WI38 (cell line): ENCODE results near the gene UBE2E1.

Source experiments
- H3K4me3 ChIP-seq: 2 replicates; pipeline ENCODE4 v1.5.1; 2011; ENCODE audit warnings: low read depth, mild to moderate bottlenecking, control low read depth, low read length
- TF ChIP-seq, protein P1 (sequence below): IDR thresholded peaks from 2 replicates; pipeline ENCODE4 v1.5.1; 2012; ENCODE audit warnings: low read depth, mild to moderate bottlenecking, control low read depth, low read length

UBE2E1 gene

GRCh38 chr3:23826382-23827064, 20.8 kb downstream of the UBE2E1 start:
- TF ChIP-seq, protein P1, sequence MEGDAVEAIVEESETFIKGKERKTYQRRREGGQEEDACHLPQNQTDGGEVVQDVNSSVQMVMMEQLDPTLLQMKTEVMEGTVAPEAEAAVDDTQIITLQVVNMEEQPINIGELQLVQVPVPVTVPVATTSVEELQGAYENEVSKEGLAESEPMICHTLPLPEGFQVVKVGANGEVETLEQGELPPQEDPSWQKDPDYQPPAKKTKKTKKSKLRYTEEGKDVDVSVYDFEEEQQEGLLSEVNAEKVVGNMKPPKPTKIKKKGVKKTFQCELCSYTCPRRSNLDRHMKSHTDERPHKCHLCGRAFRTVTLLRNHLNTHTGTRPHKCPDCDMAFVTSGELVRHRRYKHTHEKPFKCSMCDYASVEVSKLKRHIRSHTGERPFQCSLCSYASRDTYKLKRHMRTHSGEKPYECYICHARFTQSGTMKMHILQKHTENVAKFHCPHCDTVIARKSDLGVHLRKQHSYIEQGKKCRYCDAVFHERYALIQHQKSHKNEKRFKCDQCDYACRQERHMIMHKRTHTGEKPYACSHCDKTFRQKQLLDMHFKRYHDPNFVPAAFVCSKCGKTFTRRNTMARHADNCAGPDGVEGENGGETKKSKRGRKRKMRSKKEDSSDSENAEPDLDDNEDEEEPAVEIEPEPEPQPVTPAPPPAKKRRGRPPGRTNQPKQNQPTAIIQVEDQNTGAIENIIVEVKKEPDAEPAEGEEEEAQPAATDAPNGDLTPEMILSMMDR: no peak
- no peak overlapping the region for H3K4me3 ChIP-seq

DNA sequence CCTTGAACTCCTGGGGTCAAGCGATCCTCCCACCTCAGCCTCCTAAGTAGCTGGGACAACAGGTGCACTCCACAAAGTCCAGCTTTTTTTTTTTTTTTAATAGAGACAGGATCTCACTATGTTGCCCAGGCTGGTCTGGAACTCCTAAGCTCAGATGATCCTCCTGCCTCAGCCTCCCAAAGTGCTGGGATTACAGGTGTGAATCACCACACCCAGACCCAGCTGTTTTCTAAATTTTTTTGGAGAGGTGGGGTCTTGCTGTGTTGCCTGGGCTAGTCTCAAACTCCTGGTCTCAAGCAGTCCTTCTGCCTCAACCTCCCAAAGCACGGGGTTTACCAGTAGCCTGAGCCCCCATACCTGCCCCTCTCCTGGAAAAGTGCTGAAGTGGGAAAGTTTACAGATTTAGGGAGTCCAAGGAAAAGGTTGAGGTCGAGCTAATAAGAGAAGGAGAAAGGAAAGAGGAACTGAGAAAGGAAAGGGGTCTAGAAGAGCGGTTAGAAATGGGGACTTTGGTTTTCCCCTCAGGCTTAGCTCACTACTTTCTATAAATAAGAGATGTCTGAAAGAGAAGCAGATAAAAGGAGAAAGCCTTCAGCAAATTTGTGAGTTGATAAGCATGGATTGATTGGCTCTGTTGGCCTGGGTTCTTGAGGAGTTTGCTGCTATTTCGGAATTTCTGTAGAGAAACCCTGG, 23.6 kb downstream of the UBE2E1 start:
- H3K4me3 ChIP-seq: no peak overlapping the region
- TF ChIP-seq, protein P1: no peak

DNA sequence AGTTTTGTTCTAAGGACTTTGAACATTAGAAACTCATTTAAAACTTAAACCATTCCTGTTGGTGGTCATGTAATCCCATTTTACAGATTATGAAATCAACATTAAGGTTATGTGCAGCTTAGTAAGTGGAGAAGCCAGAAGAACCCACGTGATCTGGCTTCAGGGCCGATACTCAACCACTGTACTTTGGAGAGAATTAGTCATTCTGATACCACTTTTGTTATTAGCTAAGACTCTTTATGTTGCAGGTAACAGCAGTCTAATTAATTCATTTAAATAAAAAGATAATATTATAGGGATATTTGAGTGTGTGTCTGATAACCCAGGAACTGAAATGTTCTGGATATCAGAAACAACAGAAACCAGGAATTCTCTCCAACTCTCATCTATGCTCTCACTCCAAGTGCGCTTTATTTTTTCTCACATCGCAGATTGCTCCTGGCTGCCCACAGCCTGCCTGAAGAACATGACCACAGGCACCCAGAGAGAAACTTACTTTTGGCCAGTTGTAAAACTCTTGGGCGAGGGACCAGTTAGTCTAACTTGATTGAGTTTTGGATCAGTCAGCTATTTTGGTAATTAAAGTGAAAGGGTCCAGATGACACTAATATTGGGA, 25.2 kb downstream of the UBE2E1 start:
- TF ChIP-seq, protein P1: no peak
- no peak overlapping the region for H3K4me3 ChIP-seq

GRCh38 chr3:23831517-23832394, 26.0 kb downstream of the UBE2E1 start:
- H3K4me3 ChIP-seq: no peak overlapping the region
- TF ChIP-seq, protein P1: no peak

GRCh38 chr3:23832523-23832922, 26.8 kb downstream of the UBE2E1 start:
- TF ChIP-seq, protein P1: no peak
- H3K4me3 ChIP-seq: no peak overlapping the region

GRCh38 chr3:23834082-23834870, 28.5 kb downstream of the UBE2E1 start:
- TF ChIP-seq, protein P1: no peak
- H3K4me3 ChIP-seq: no peak overlapping the region
